Measurements from ENCODE around the gene ZC3H6. TPM values are rescaled to one million over a fixed set of nuclear protein-coding genes. Genes with fewer than 3 reads are reported as not detected.
A peak's percentile ranks its signal among the peaks of the same experiment; 100 is the strongest.

The ZC3H6 gene, protein sequence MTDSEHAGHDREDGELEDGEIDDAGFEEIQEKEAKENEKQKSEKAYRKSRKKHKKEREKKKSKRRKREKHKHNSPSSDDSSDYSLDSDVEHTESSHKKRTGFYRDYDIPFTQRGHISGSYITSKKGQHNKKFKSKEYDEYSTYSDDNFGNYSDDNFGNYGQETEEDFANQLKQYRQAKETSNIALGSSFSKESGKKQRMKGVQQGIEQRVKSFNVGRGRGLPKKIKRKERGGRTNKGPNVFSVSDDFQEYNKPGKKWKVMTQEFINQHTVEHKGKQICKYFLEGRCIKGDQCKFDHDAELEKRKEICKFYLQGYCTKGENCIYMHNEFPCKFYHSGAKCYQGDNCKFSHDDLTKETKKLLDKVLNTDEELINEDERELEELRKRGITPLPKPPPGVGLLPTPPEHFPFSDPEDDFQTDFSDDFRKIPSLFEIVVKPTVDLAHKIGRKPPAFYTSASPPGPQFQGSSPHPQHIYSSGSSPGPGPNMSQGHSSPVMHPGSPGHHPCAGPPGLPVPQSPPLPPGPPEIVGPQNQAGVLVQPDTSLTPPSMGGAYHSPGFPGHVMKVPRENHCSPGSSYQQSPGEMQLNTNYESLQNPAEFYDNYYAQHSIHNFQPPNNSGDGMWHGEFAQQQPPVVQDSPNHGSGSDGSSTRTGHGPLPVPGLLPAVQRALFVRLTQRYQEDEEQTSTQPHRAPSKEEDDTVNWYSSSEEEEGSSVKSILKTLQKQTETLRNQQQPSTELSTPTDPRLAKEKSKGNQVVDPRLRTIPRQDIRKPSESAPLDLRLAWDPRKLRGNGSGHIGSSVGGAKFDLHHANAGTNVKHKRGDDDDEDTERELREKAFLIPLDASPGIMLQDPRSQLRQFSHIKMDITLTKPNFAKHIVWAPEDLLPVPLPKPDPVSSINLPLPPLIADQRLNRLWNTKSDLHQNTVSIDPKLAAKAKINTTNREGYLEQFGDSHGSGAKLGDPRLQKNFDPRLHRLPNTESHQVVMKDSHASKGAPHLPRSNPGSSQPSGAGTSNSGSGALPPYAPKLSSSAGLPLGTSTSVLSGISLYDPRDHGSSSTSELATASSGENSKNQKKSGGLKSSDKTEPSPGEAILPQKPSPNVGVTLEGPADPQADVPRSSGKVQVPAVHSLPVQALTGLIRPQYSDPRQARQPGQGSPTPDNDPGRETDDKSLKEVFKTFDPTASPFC
- total RNA-seq, result 4.9 and 6.2 TPM in 2 replicates

DNA sequence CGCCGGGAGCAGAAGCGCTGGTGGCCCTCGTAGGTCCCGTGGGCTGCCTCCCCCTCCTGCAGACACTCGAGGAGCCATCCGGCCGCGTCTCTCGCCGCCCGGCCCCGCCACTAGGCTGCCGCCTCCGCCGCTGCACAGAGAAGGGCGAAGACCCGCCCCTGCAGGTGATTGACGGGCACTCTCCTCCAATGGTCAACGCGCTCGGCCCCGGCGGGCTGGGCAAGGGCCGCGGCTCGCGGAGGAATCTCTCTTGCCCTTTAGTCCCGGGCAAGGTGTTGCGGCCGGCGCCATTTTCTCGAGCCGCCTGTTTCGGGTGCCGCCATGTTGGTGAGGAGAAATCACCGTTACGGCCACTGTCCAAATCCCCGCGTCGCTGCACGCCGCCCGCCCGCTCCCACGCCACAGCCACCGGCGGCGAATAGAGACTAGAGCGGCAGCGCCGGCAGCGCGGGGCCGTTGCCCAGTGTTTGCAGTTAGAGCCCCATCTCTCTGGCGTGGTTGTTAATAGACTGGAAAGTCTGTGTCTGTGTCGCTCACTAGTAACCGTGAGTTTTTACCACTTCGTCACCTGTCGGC, at the start of gene ZC3H6:
Gene ZC3H6, plus strand, starts transcription at position 287 of the 576 bp plus-strand sequence. CDS start 398 bp downstream, outside the sequence.
- no peaks in the 10 kb centered on the region for H3K27me3 Mint-ChIP-seq
- peaks cover 2% of the 10 kb centered on the region for H3K36me3 Mint-ChIP-seq (ENCODE audit: low read depth)
- peak within 1 kb of the TSS; percentile 99 for H3K27ac Mint-ChIP-seq
- peak; percentile 100 for DNase-seq
- intact Hi-C loops (cut with micrococcal nuclease), result loop anchor here (1.0 to 5.0 kb wide), 3 partner anchors 21 to 267 kb away; partner anchors contain the start of gene POLR1B
- H3K4me3 Mint-ChIP-seq, result peak within 1 kb of the TSS; percentile 92
- peaks cover 8% of the 10 kb centered on the region for H3K4me1 Mint-ChIP-seq
- no peaks in the 10 kb centered on the region for H3K9me3 Mint-ChIP-seq

GRCh38 chr2:112229348-112229747, 46.0 kb upstream of the ZC3H6 start:
- Mint-ChIP-seq H3K9me3 (peaks cover 11% of the 10 kb centered on the region), H3K36me3 (ENCODE audit: low read depth) (peaks cover 56% of the 10 kb centered on the region), H3K27ac (no peak overlapping the region), H3K4me3 (no peak overlapping the region), H3K4me1 (peaks cover 3% of the 10 kb centered on the region), H3K27me3 (no peaks in the 10 kb centered on the region)
- intact Hi-C loops (cut with micrococcal nuclease), result no loop called here
- no peak for DNase-seq

- Mint-ChIP-seq H3K27ac (no peak overlapping the region), H3K36me3 (ENCODE audit: low read depth) (peaks cover 51% of the 10 kb centered on the region), H3K9me3 (peaks cover 11% of the 10 kb centered on the region), H3K27me3 (no peaks in the 10 kb centered on the region), H3K4me1 (peaks cover 3% of the 10 kb centered on the region), H3K4me3 (no peak overlapping the region)
- intact Hi-C loops (cut with micrococcal nuclease), result no loop called here
- DNase-seq, result no peak
Observed at GRCh38 chr2:112230371-112230770, 45.0 kb upstream of the ZC3H6 start.

- Mint-ChIP-seq H3K36me3 (ENCODE audit: low read depth) (peaks cover 41% of the 10 kb centered on the region), H3K4me3 (no peak overlapping the region), H3K4me1 (peaks cover 14% of the 10 kb centered on the region), H3K9me3 (no peaks in the 10 kb centered on the region), H3K27me3 (no peaks in the 10 kb centered on the region), H3K27ac (no peak overlapping the region)
- intact Hi-C loops (cut with micrococcal nuclease), result no loop called here
- no peak for DNase-seq
Observed at GRCh38 chr2:112239862-112240261, 35.5 kb upstream of the ZC3H6 start.

DNA sequence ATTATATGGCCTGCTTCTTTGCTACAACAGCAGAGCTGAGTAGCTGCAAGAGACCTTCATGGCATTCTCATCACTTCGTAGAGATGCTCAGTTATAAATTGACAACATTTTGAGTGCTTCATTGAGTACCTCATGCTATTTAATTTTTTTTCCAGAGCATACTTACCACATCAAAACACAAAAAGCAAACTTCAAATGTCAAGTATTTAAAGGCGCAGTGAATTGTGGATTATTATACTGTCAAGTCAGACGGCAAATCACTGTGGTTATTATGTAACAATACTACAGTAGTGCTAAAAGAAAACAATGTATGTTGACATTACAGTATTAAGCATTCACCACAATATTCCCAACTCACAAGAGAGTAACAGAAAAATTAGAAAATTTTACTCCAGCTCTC, 33.0 kb upstream of the ZC3H6 start:
- intact Hi-C loops (cut with micrococcal nuclease), result no loop called here
- Mint-ChIP-seq H3K4me1 (peaks cover 16% of the 10 kb centered on the region), H3K9me3 (no peaks in the 10 kb centered on the region), H3K27ac (no peak overlapping the region), H3K36me3 (ENCODE audit: low read depth) (peaks cover 52% of the 10 kb centered on the region), H3K4me3 (no peak overlapping the region), H3K27me3 (no peaks in the 10 kb centered on the region)
- DNase-seq, result no peak

GRCh38 chr2:112243233-112243632, 32.2 kb upstream of the ZC3H6 start:
- no peaks in the 10 kb centered on the region for H3K27me3 Mint-ChIP-seq
- H3K9me3 Mint-ChIP-seq, result no peaks in the 10 kb centered on the region
- H3K4me3 Mint-ChIP-seq, result no peak overlapping the region
- H3K27ac Mint-ChIP-seq, result no peak overlapping the region
- peaks cover 58% of the 10 kb centered on the region for H3K36me3 Mint-ChIP-seq (ENCODE audit: low read depth)
- peaks cover 16% of the 10 kb centered on the region for H3K4me1 Mint-ChIP-seq
- DNase-seq, result no peak
- intact Hi-C loops (cut with micrococcal nuclease), result no loop called here

- no peak for DNase-seq
- Mint-ChIP-seq H3K27me3 (no peaks in the 10 kb centered on the region), H3K36me3 (ENCODE audit: low read depth) (peaks cover 63% of the 10 kb centered on the region), H3K4me1 (peaks cover 16% of the 10 kb centered on the region), H3K27ac (no peak overlapping the region), H3K9me3 (no peaks in the 10 kb centered on the region), H3K4me3 (no peak overlapping the region)
- intact Hi-C loops (cut with micrococcal nuclease), result no loop called here
Observed at GRCh38 chr2:112244854-112245253, 30.5 kb upstream of the ZC3H6 start.

- H3K27me3 Mint-ChIP-seq, result no peaks in the 10 kb centered on the region
- H3K27ac Mint-ChIP-seq, result no peak overlapping the region
- DNase-seq, result no peak
- peaks cover 14% of the 10 kb centered on the region for H3K4me1 Mint-ChIP-seq
- intact Hi-C loops (cut with micrococcal nuclease), result loop anchor here (2.0 to 10.0 kb wide), 4 partner anchors 68 to 924 kb away; partner anchors contain the start of genes POLR1B and PSD4
- no peaks in the 10 kb centered on the region for H3K9me3 Mint-ChIP-seq
- H3K36me3 Mint-ChIP-seq (ENCODE audit: low read depth), result peaks cover 28% of the 10 kb centered on the region
- no peak overlapping the region for H3K4me3 Mint-ChIP-seq
Observed at GRCh38 chr2:112251271-112251670, 24.1 kb upstream of the ZC3H6 start.

DNA sequence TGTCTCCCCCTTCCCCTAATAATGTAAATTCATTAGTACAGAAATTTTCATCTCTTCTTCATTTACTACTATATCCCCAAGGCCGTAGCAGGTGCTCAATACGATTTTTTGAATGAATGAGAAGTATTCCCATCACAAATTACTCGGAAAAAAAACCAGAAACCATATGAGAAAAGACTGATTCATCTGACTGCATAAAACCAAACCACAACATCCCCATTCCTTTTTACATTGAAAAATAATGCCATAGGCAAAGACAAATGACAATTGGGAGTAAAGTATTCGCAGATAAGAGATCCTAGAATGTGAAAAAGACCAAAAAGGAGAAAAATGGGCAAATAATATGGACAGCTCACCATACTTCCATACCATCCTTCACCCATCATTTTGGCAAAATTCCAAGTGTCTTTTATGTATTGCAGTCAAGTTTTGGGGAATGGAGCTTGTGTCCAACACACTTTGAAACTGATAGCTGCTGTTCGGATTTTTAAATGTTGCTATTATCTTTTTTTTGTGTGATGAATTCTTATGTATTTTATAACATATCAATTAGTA, 22.1 kb upstream of the ZC3H6 start:
- peaks cover 14% of the 10 kb centered on the region for H3K36me3 Mint-ChIP-seq (ENCODE audit: low read depth)

DNA sequence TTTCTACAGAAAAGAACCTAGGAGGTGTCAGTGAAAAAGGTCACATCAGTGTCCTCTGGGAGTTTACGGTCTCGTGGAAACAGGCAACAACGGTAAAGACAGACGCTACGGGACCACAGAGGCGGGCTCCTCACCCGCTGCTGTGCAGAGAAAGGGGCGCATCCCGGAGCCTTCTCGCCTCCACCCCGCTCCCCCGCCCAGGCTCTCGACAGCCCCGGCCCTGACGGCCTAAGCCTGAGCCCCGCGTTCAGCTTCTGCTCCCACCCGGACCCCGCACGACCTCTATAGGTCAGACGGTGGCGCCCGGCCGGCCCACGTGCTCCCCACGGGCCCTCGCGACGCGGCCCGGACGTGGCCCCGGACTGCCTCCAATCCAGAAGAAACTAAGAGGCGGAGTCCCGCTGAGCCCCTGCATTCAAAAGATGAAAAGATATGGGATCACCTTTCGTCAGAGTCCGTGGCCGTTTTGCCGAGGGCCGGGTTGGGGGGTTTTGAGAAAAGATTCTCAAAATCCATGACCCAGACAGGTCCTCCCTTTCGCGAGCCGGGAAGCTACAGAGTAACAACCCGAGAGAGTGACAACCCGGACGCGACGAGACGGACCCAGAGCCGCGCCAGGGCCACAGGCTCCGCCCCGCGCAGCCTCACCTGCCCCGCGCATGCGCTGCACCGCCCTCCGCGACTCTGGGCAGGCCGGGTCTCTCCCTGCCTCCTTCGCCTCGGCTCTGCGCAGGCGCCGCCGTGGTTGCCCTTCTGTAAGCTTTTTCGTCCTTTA, 20.7 kb upstream of the ZC3H6 start, which contains the start of gene ZC3H8:
Gene ZC3H8, minus strand, starts transcription at position 577 of the 775 bp plus-strand sequence. Its CDS starts 61 bp downstream, at position 516.
- Mint-ChIP-seq H3K4me1 (peaks cover 24% of the 10 kb centered on the region), H3K27ac (peak within 1 kb of the TSS; percentile 93), H3K36me3 (ENCODE audit: low read depth) (peaks cover 8% of the 10 kb centered on the region), H3K27me3 (no peaks in the 10 kb centered on the region), H3K9me3 (no peaks in the 10 kb centered on the region), H3K4me3 (peak within 1 kb of the TSS; percentile 82)
- intact Hi-C loops (cut with micrococcal nuclease), result loop anchor here (1.0 to 10.0 kb wide), 8 partner anchors 21 to 920 kb away; partner anchors contain the start of genes CHCHD5, POLR1B, PSD4 and TMEM87B
- DNase-seq, result peak; percentile 99

More for the DNA sequence above, 22.1 kb upstream of the ZC3H6 start:
- Mint-ChIP-seq H3K27me3 (no peaks in the 10 kb centered on the region), H3K4me1 (peaks cover 18% of the 10 kb centered on the region), H3K4me3 (peak overlapping the region; percentile 82), H3K9me3 (no peaks in the 10 kb centered on the region), H3K27ac (peak overlapping the region; percentile 71)
- intact Hi-C loops (cut with micrococcal nuclease), result loop anchor here (5.0 to 10.0 kb wide), 3 partner anchors 291 to 921 kb away; partner anchors contain the start of genes POLR1B and PSD4
- DNase-seq, result no peak

GRCh38 chr2:112255875-112256274, 19.5 kb upstream of the ZC3H6 start:
- H3K4me3 Mint-ChIP-seq, result peak overlapping the region; percentile 82
- no peak for DNase-seq
- no peaks in the 10 kb centered on the region for H3K27me3 Mint-ChIP-seq
- no peaks in the 10 kb centered on the region for H3K9me3 Mint-ChIP-seq
- H3K36me3 Mint-ChIP-seq (ENCODE audit: low read depth), result peaks cover 8% of the 10 kb centered on the region
- intact Hi-C loops (cut with micrococcal nuclease), result loop anchor here (1.0 to 10.0 kb wide), 6 partner anchors 135 to 919 kb away; partner anchors contain the start of genes CHCHD5, POLR1B, PSD4 and TMEM87B
- no peak overlapping the region for H3K27ac Mint-ChIP-seq
- peaks cover 24% of the 10 kb centered on the region for H3K4me1 Mint-ChIP-seq

DNA sequence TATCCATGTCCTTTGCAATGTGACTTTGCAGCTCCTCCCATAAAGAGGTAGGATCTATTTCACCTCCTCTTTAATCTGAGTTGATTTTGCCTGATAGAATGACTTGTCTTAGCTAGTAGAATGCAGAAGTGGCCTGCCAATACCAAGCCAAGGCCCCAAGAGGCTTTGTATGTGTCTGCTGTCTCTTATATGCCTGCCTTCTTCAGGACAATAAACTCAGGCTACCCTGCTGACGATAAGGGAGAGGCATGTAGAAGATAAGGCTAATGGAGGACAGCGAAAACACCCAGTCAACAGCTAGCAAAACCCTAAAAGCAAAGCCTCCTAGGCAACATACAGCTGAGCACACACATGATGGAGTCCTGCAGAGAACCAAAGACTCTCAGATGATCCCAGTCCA, 18.7 kb upstream of the ZC3H6 start:
- H3K27ac Mint-ChIP-seq, result no peak overlapping the region
- intact Hi-C loops (cut with micrococcal nuclease), result loop anchor here (10.0 kb wide), 2 partner anchors 288 to 918 kb away; partner anchors contain the start of genes POLR1B and PSD4
- peaks cover 8% of the 10 kb centered on the region for H3K36me3 Mint-ChIP-seq (ENCODE audit: low read depth)
- peaks cover 24% of the 10 kb centered on the region for H3K4me1 Mint-ChIP-seq
- H3K27me3 Mint-ChIP-seq, result peaks cover 1% of the 10 kb centered on the region
- no peaks in the 10 kb centered on the region for H3K9me3 Mint-ChIP-seq
- DNase-seq, result no peak
- H3K4me3 Mint-ChIP-seq, result no peak overlapping the region
